ENCODE data around the gene MYOM3. TPM values are rescaled to one million over a fixed set of nuclear protein-coding genes. Genes with fewer than 3 reads are reported as not detected.

MYOM3 gene
- total and polyA plus RNA-seq, 2 of the 13 experiments (the other 11 are each of a cell fraction or from before 2014, with no cell fraction given) = 5.8 to 15.3 TPM

DNA sequence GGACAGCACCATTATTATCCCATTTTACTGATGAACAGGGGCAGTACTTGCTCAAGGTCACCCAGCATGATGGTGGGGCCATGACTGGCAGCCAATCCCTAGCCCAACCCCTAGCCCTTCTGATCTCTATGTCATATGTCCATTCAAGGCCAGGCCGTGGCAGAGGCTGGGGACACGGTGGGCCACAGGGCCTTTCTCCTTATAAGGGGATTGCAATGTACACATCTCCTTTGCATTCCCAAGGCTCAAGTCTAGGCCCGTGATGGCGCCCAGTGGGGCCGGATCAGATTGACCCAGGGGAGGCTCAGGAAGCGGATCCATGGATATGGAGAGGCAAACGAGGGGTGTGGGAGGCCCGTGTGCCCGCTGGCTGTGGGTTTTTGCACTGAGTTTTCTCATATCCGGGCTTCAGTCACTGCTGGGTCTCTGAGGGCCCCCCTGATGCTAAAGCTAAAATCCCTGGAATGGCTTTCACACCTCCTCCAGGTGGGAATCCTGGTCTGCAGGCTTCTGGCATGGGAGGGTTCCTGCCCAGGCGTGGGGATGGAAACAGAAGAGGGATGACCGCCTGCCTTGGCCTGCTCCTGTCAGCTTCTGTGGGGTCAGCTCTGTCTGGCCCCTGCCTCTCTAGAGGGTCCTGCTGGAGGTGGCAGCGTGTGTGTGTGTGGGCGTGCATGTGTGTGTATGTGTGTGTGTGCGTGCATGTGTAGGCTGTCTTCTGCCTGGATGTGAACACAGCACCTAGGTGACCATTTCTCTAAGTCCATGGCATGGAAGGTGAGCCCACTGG lies 2.1 kb downstream of the MYOM3 start (continued):
- TF ChIP-seq, protein P1, sequence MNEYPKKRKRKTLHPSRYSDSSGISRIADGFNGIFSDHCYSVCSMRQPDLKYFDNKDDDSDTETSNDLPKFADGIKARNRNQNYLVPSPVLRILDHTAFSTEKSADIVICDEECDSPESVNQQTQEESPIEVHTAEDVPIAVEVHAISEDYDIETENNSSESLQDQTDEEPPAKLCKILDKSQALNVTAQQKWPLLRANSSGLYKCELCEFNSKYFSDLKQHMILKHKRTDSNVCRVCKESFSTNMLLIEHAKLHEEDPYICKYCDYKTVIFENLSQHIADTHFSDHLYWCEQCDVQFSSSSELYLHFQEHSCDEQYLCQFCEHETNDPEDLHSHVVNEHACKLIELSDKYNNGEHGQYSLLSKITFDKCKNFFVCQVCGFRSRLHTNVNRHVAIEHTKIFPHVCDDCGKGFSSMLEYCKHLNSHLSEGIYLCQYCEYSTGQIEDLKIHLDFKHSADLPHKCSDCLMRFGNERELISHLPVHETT (CRISPR knock-in tag; conservative IDR thresholded peaks at IDR 0.05) = no peak
- TF ChIP-seq, protein P2, sequence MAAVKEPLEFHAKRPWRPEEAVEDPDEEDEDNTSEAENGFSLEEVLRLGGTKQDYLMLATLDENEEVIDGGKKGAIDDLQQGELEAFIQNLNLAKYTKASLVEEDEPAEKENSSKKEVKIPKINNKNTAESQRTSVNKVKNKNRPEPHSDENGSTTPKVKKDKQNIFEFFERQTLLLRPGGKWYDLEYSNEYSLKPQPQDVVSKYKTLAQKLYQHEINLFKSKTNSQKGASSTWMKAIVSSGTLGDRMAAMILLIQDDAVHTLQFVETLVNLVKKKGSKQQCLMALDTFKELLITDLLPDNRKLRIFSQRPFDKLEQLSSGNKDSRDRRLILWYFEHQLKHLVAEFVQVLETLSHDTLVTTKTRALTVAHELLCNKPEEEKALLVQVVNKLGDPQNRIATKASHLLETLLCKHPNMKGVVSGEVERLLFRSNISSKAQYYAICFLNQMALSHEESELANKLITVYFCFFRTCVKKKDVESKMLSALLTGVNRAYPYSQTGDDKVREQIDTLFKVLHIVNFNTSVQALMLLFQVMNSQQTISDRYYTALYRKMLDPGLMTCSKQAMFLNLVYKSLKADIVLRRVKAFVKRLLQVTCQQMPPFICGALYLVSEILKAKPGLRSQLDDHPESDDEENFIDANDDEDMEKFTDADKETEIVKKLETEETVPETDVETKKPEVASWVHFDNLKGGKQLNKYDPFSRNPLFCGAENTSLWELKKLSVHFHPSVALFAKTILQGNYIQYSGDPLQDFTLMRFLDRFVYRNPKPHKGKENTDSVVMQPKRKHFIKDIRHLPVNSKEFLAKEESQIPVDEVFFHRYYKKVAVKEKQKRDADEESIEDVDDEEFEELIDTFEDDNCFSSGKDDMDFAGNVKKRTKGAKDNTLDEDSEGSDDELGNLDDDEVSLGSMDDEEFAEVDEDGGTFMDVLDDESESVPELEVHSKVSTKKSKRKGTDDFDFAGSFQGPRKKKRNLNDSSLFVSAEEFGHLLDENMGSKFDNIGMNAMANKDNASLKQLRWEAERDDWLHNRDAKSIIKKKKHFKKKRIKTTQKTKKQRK (IDR thresholded peaks at IDR 0.05; ENCODE audit: low read length) = no peak

DNA sequence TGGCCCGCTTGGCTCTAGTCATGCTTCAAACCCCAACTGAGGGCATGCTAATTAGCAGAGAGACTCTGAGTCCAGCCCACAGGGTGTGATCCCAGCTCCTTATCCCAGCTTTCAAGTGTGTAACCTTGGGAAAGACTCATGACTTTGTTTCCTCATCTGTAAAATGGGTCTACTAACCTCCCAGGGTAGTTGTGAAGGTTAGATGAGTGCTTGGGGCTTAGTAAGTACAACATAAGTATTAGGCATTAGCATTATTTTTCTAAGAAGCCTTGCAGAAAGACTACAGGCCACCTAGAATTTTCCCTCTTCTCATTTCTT lies 2.8 kb downstream of the MYOM3 start:
- ATAC-seq (no peak), FAIRE-seq (no peak), DNase-seq (ENCODE audit: low spot score) (no peak)
- Histone ChIP-seq H3K27ac (ENCODE audit: extremely low read length, insufficient read depth, low read length) (peak overlapping the region; percentile 70), H3K4me2 (ENCODE audit: low read depth, low read length) (peak overlapping the region; percentile 96), H3K36me3 (replicated peaks in 1 of 2; ENCODE audit: control insufficient read depth in 1 of 2, insufficient read depth in 2 of 2, low read length in 2 of 2) (no peaks in the 10 kb centered on the region; a peak in 1 of 5 replicates), H3K9me3 (ENCODE audit: low read length) (no peaks in the 10 kb centered on the region), H3K4me1 (ENCODE audit: insufficient read depth, low read length) (peaks cover 92% of the 10 kb centered on the region), H2AFZ (ENCODE audit: low read length) (no peak overlapping the region), H3K27me3 (ENCODE audit: control insufficient read depth in 1 of 2, insufficient read depth in 2 of 2, low read length in 2 of 2) (peaks cover 0 to 1% of the 10 kb centered on the region in 2 experiments; a peak in 1 of 5 replicates), H4K20me1 (ENCODE audit: insufficient read depth, low read length) (no peaks in the 10 kb centered on the region), H3K9ac (ENCODE audit: insufficient read depth, low read depth, low read length) (peak overlapping the region; percentile 73), H3K4me3 (replicated peaks in 1 of 3; ENCODE audit: insufficient read depth in 1 of 3, low read depth in 2 of 3, low read length in 3 of 3) (peak overlapping the region in 2 of 3 experiments; percentile 63 to 82; a peak in 5 of 6 replicates), H3K79me2 (ENCODE audit: insufficient read depth, low read length) (peaks cover 6% of the 10 kb centered on the region)
- ChIA-PET CTCF (ENCODE audit: low intra/inter-chr PET ratio, low total read pairs) (no interaction called here), POLR2A (interaction anchor here (1.2 to 3.6 kb wide), 3 partner anchors 10 to 88 kb away, joined by 6 to 44 read pairs (median 10); partner anchors contain the start of gene IL22RA1)
- 30% methylated on average over 1 of the region's 1 CpG for WGBS (ENCODE audit: low lambda C conversion rate)
- BruUV-seq (replicated peaks) = no TSS peak
- intact Hi-C loops (cut with micrococcal nuclease; ENCODE audit: unreplicated experiment) (no loop called here), in situ Hi-C loops (cut with HindIII; ENCODE audit: extremely low pct_ligation_motif_present, low pct_unique_long_range_greater_than_20kb) (loop anchor here (5.0 kb wide), 1 partner anchor 37 kb away; no protein-coding TSS in a partner anchor)
- TF ChIP-seq MIER3 (CRISPR knock-in tag; IDR thresholded peaks at IDR 0.05; ENCODE audit: borderline replicate concordance) = no peak
- no peak for TF ChIP-seq YEATS2 (CRISPR knock-in tag; IDR thresholded peaks at IDR 0.05; ENCODE audit: borderline replicate concordance)
- no peak for TF ChIP-seq EED (CRISPR knock-in tag; IDR thresholded peaks at IDR 0.05)
- TF ChIP-seq FOXM1 (CRISPR knock-in tag; IDR thresholded peaks at IDR 0.05) = no peak
- TF ChIP-seq, protein P3, sequence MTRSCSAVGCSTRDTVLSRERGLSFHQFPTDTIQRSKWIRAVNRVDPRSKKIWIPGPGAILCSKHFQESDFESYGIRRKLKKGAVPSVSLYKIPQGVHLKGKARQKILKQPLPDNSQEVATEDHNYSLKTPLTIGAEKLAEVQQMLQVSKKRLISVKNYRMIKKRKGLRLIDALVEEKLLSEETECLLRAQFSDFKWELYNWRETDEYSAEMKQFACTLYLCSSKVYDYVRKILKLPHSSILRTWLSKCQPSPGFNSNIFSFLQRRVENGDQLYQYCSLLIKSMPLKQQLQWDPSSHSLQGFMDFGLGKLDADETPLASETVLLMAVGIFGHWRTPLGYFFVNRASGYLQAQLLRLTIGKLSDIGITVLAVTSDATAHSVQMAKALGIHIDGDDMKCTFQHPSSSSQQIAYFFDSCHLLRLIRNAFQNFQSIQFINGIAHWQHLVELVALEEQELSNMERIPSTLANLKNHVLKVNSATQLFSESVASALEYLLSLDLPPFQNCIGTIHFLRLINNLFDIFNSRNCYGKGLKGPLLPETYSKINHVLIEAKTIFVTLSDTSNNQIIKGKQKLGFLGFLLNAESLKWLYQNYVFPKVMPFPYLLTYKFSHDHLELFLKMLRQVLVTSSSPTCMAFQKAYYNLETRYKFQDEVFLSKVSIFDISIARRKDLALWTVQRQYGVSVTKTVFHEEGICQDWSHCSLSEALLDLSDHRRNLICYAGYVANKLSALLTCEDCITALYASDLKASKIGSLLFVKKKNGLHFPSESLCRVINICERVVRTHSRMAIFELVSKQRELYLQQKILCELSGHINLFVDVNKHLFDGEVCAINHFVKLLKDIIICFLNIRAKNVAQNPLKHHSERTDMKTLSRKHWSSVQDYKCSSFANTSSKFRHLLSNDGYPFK (CRISPR knock-in tag; IDR thresholded peaks at IDR 0.05; ENCODE audit: borderline replicate concordance) = no peak
- TF ChIP-seq, protein P4, sequence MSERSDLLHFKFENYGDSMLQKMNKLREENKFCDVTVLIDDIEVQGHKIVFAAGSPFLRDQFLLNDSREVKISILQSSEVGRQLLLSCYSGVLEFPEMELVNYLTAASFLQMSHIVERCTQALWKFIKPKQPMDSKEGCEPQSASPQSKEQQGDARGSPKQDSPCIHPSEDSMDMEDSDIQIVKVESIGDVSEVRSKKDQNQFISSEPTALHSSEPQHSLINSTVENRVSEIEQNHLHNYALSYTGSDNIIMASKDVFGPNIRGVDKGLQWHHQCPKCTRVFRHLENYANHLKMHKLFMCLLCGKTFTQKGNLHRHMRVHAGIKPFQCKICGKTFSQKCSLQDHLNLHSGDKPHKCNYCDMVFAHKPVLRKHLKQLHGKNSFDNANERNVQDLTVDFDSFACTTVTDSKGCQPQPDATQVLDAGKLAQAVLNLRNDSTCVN (CRISPR knock-in tag; IDR thresholded peaks at IDR 0.05; ENCODE audit: borderline replicate concordance) = no peak
- TF ChIP-seq ZNF12 (CRISPR knock-in tag; IDR thresholded peaks at IDR 0.05) = 0 out of 2 replicates have a peak, but pooled peaks have one; percentile 1
- peak; percentile 84; the same call in 1 of the 2 replicates for TF ChIP-seq ZMYM3 (CRISPR knock-in tag; IDR thresholded peaks at IDR 0.05)

All from HepG2 (cell line).